ENCODE measurements around the gene IGDCC3.

The IGDCC3 gene

DNA sequence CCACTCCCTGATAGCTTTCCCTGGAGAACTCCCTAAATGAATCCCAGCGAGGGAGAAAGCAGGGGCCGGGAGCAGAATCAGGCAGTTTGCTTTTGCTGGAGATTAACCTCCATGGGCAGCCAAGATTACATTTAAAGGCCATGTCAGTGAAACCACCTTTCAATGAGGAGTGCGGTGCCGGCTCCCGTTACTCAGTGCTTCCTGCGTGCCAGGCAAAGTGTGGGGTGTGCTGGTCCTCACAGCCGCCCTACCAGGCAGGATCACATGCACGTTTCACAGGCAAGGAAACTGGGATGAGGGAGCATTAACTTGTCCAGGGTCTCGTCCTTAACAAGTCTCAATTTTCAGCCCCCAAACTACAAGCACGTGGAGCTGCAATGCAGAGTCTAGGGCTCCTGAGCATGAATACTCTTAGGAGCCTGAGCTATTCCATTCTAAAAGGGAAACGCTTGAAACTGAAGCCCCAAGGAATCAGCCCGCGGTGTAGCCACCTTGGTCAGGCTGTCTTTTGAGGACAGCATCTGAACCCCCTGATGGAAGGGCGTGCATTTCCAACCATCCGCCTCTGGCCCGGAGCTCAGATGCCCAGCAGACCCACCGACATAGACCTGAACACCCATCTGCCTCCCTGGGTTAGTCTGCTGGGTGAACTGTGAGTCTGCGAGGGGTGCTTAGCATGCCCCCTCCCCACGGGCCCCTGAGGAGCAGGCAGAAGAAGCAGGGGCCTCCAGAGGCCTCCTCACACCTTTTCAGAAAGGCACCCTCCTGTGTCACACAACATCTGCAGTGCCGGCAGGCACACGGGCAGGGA lies 5.6 kb downstream of the IGDCC3 start:
- H3K4me1 ChIP-seq (ENCODE audit: control insufficient read depth, insufficient read depth, low read length) = peaks cover 23% of the 10 kb centered on the region
- no peaks in the 10 kb centered on the region for H3K9me3 ChIP-seq (ENCODE audit: control insufficient read depth, insufficient read depth, low read length)
- peaks cover 3% of the 10 kb centered on the region; the same call in 1 of the 2 replicates for H3K36me3 ChIP-seq (ENCODE audit: control insufficient read depth, insufficient read depth, low read length)
- no peak overlapping the region for H3K27ac ChIP-seq (ENCODE audit: low read length)
- DNase-seq (ENCODE audit: low read depth, low spot score) = no peak
- no peak overlapping the region for H3K4me3 ChIP-seq (ENCODE audit: low read length)
- WGBS (ENCODE audit: insufficient coverage, insufficient read length) = no CpG with 5 or more reads among the region's 21 CpGs
- H3K27me3 ChIP-seq (ENCODE audit: control insufficient read depth, insufficient read depth, low read length) = no peaks in the 10 kb centered on the region; the same call in 1 of the 2 replicates

DNA sequence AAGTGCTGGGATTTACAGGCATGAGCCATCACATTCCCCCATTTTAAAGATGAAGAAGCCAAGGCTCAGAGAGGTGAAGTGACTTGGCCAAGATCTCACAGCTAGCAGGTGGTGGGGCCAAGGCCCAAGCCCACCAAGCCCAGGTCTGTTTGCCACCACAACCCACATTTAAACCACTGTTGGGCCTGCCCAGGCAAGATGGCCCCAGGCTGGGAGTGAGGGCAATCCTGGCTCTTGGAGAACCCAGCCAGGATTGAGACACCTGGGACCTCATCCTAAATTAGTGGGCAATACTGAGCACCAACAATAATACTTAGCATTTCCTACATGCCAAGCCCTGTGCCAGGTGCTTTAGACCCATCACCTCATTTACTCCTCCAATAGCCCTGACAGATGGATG lies 6.9 kb downstream of the IGDCC3 start:
- no peak for DNase-seq (ENCODE audit: low read depth, low spot score)
- Histone ChIP-seq H3K4me1 (ENCODE audit: control insufficient read depth, insufficient read depth, low read length) (peaks cover 22% of the 10 kb centered on the region), H3K27ac (ENCODE audit: low read length) (no peak overlapping the region), H3K36me3 (ENCODE audit: control insufficient read depth, insufficient read depth, low read length) (peaks cover 3% of the 10 kb centered on the region; the same call in 1 of the 2 replicates), H3K9me3 (ENCODE audit: control insufficient read depth, insufficient read depth, low read length) (no peaks in the 10 kb centered on the region), H3K27me3 (ENCODE audit: control insufficient read depth, insufficient read depth, low read length) (no peaks in the 10 kb centered on the region), H3K4me3 (ENCODE audit: low read length) (no peak overlapping the region)

DNA sequence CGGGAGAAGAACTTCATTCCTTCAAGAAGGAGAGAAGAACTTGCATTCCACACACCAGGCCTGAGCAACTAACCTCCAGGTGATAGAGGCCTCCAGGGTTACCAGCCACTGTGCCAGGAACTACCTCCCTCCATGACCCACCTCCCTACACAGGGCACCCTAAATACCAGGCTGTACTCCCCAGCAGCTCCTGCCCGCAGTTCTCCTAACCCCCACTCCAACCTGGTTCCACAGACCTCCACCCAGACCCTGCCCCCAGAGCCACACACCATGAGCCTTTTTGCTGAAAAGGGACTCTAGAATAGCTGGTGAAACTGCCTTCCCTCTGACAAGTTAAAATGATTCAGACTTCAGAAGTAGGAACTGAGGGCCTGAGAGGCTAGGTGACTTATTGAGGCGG lies 8.2 kb downstream of the IGDCC3 start:
- no peak overlapping the region for H3K4me3 ChIP-seq (ENCODE audit: low read length)
- no peaks in the 10 kb centered on the region for H3K36me3 ChIP-seq (ENCODE audit: control insufficient read depth, insufficient read depth, low read length)
- no peaks in the 10 kb centered on the region for H3K27me3 ChIP-seq (ENCODE audit: control insufficient read depth, insufficient read depth, low read length)
- no peak for DNase-seq (ENCODE audit: low read depth, low spot score)
- no CpG with 5 or more reads among the region's 3 CpGs for WGBS (ENCODE audit: insufficient coverage, insufficient read length)
- H3K9me3 ChIP-seq (ENCODE audit: control insufficient read depth, insufficient read depth, low read length) = no peaks in the 10 kb centered on the region
- peaks cover 18% of the 10 kb centered on the region for H3K4me1 ChIP-seq (ENCODE audit: control insufficient read depth, insufficient read depth, low read length)
- H3K27ac ChIP-seq (ENCODE audit: low read length) = no peak overlapping the region

DNA sequence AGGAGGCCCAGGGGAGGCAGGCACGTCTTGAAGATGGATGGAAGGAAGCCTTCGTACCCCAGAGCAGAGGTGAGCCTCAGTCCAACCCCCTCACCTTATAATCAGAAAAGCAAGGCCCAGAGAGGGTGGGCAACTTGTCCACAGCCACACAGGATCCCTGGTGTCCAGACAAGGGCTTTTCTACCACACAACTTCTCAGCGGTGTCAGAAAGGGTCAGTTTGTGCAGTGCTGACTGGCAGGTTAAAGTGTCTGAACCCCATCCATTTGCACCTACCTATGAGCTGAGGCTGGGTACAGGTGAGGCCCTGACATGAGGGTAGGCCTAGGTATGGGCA lies 8.6 kb downstream of the IGDCC3 start:
- peaks cover 20% of the 10 kb centered on the region for H3K4me1 ChIP-seq (ENCODE audit: control insufficient read depth, insufficient read depth, low read length)
- no peaks in the 10 kb centered on the region for H3K36me3 ChIP-seq (ENCODE audit: control insufficient read depth, insufficient read depth, low read length)
- no peak overlapping the region for H3K27ac ChIP-seq (ENCODE audit: low read length)
- H3K4me3 ChIP-seq (ENCODE audit: low read length) = no peak overlapping the region
- no CpG with 5 or more reads among the region's 3 CpGs for WGBS (ENCODE audit: insufficient coverage, insufficient read length)
- no peaks in the 10 kb centered on the region for H3K9me3 ChIP-seq (ENCODE audit: control insufficient read depth, insufficient read depth, low read length)
- H3K27me3 ChIP-seq (ENCODE audit: control insufficient read depth, insufficient read depth, low read length) = no peaks in the 10 kb centered on the region
- DNase-seq (ENCODE audit: low read depth, low spot score) = no peak

DNA sequence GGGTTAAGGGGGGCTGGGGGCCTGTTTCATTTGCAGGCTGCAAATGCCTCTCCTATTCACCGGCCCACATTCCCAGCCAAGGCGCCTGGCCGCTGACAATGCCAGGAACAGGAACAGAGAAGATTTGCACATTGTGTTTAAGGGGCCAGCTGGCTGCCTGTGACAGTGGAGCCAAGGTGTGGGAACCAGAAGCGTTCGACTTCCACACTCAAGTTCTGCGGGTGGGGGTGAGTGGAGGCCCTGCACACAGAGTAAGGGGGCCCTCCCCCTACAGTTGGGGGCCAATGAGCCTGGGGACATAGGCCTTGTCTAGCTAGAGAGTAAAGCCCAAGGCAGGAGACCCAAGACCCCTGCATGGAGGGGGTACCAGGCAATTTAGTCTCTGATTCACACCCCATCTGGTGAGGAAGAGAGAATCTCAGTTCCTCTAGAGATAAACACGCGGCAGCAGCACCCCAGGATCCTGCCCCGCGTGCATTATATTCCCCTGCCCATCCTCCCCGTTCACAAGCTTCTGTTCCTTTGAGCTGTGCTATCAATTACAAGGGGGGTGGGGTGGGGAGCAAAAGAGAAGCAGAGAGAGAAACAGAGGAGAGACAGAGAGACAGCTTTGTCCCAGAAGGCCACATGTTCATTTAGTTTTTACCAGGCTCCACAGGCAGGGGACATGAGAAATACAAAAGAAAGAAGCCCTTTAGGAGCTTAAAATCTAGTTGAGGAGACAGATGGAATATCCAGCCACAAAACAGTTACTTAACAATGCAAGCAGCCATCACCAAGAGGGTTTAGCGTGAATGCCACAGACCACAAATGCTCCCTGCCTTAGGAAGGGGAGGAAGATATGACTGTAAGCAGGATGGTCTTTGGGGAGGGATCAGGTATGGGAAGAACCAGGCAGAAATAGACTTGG lies 9.2 kb downstream of the IGDCC3 start:
- no CpG with 5 or more reads among the region's 12 CpGs for WGBS (ENCODE audit: insufficient coverage, insufficient read length)
- Histone ChIP-seq H3K4me1 (ENCODE audit: control insufficient read depth, insufficient read depth, low read length) (peaks cover 23% of the 10 kb centered on the region), H3K27ac (ENCODE audit: low read length) (no peak overlapping the region)

DNA sequence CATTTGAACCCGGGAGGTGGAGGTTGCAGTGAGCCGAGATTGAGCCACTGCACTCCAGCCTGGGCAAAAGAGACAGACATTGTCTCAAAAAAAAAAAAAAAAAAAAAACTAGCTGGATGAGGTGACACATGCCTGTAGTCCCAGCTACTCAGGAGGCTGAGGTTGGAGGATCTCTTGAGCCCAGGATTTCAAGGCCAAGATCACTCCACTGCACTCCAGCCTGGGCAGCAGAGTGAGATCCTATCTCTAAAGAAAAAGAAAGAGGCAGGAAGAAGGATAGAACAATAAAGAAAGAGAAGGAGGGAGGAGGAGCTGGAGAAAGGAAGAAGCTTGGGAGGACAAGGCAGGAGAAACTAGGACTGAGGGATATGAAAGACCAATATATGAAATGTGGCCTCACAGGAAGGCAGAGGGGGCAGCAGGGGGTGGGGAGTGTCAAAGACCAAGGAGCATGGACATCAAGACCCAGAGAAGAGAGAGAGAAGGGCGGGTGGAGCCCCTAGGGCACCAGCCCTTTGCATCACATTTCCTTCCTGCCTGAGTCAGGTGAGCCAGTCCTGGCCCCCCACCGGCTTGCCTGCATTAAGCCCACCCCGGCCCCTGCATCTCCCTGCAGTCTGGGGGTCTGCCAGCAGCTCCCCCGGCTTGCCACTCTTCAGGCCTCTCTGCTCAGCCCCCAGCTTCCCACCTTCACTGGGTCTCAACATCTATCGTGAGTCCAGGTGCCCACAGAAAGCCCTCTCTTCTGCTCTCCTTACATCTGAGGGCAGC lies 11.5 kb downstream of the IGDCC3 start:
- Histone ChIP-seq H3K27ac (ENCODE audit: low read length) (no peak overlapping the region), H3K36me3 (ENCODE audit: control insufficient read depth, insufficient read depth, low read length) (no peaks in the 10 kb centered on the region), H3K4me1 (ENCODE audit: control insufficient read depth, insufficient read depth, low read length) (peaks cover 27% of the 10 kb centered on the region), H3K9me3 (ENCODE audit: control insufficient read depth, insufficient read depth, low read length) (no peaks in the 10 kb centered on the region), H3K4me3 (ENCODE audit: low read length) (no peak overlapping the region), H3K27me3 (ENCODE audit: control insufficient read depth, insufficient read depth, low read length) (no peaks in the 10 kb centered on the region)
- WGBS (ENCODE audit: insufficient coverage, insufficient read length) = no CpG with 5 or more reads among the region's 7 CpGs
- DNase-seq (ENCODE audit: low read depth, low spot score) = no peak

More for the DNA sequence above, 9.2 kb downstream of the IGDCC3 start:
- Histone ChIP-seq H3K9me3 (ENCODE audit: control insufficient read depth, insufficient read depth, low read length) (no peaks in the 10 kb centered on the region), H3K4me3 (ENCODE audit: low read length) (no peak overlapping the region), H3K27me3 (ENCODE audit: control insufficient read depth, insufficient read depth, low read length) (no peaks in the 10 kb centered on the region), H3K36me3 (ENCODE audit: control insufficient read depth, insufficient read depth, low read length) (no peaks in the 10 kb centered on the region)
- DNase-seq (ENCODE audit: low read depth, low spot score) = no peak

DNA sequence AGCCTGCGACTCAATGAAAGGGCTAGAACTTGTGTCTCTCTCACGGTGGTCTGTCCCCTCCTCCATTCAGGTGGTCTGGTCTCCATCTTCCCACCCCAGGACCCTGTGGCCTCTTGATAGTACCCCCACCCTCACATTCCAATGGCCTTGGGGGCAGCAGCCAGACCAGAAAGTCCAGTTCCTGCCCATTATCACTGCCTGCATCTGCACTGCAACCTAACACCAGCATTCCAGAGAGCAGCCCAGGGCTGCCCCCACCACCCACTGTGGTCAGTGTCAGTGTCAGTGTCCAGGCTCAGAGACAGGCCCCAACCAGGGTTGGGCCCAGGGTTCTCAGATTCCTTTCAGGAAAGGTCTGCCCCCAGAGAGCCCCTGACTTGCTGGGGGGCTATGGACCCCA lies 12.6 kb downstream of the IGDCC3 start:
- no peak overlapping the region for H3K4me3 ChIP-seq (ENCODE audit: low read length)
- no peaks in the 10 kb centered on the region for H3K27me3 ChIP-seq (ENCODE audit: control insufficient read depth, insufficient read depth, low read length)
- H3K4me1 ChIP-seq (ENCODE audit: control insufficient read depth, insufficient read depth, low read length) = peaks cover 27% of the 10 kb centered on the region
- DNase-seq (ENCODE audit: low read depth, low spot score) = no peak
- H3K9me3 ChIP-seq (ENCODE audit: control insufficient read depth, insufficient read depth, low read length) = no peaks in the 10 kb centered on the region
- no peak overlapping the region for H3K27ac ChIP-seq (ENCODE audit: low read length)
- no CpG with 5 or more reads among the region's 2 CpGs for WGBS (ENCODE audit: insufficient coverage, insufficient read length)
- no peaks in the 10 kb centered on the region for H3K36me3 ChIP-seq (ENCODE audit: control insufficient read depth, insufficient read depth, low read length)

DNA sequence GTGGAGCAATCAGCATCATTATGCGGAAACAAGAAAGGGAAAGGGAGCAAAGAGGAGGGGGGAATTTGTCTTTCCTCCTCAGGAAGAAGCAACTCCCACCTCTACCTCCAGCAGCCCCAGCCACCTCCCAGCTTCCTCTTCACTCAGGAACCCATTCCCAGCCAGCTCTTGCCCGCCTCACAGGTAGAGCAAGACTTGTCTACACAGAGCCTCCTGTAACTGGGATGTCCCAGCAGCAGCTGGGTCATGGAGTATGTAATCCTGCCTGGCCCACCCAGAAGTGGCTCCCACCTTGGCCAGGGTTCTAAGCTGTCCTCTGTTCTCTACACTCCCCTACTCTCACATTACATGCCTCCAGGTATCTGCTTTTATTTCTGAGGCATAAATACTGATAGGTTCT lies 14.0 kb downstream of the IGDCC3 start:
- no CpG with 5 or more reads among the region's 2 CpGs for WGBS (ENCODE audit: insufficient coverage, insufficient read length)
- Histone ChIP-seq H3K4me3 (ENCODE audit: low read length) (no peak overlapping the region), H3K36me3 (ENCODE audit: control insufficient read depth, insufficient read depth, low read length) (no peaks in the 10 kb centered on the region), H3K27me3 (ENCODE audit: control insufficient read depth, insufficient read depth, low read length) (no peaks in the 10 kb centered on the region), H3K9me3 (ENCODE audit: control insufficient read depth, insufficient read depth, low read length) (no peaks in the 10 kb centered on the region), H3K27ac (ENCODE audit: low read length) (no peak overlapping the region), H3K4me1 (ENCODE audit: control insufficient read depth, insufficient read depth, low read length) (peaks cover 18% of the 10 kb centered on the region)
- no peak for DNase-seq (ENCODE audit: low read depth, low spot score)

DNA sequence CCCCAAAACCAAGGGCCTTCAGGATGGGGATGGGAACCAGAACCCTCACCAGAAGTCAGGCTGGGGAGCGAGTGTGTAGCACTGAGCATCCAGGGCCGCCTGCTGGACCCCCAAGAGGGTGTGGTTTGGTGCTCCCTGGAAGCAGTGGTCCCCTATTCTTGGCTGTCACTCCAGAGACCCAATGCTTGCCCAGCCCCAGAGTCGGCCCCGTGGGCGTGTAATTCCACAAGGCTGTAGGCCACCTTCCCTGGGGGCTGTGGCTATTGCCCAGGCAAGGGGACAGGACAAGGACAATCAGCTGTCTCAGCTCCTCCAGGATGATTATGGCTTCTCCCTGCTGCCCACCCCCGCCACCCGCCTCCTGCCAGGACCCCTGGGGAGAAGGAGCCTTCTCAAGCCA lies 14.5 kb downstream of the IGDCC3 start:
- H3K36me3 ChIP-seq (ENCODE audit: control insufficient read depth, insufficient read depth, low read length) = no peaks in the 10 kb centered on the region
- no peak overlapping the region for H3K27ac ChIP-seq (ENCODE audit: low read length)
- no peak overlapping the region for H3K4me3 ChIP-seq (ENCODE audit: low read length)
- no peak for DNase-seq (ENCODE audit: low read depth, low spot score)
- H3K4me1 ChIP-seq (ENCODE audit: control insufficient read depth, insufficient read depth, low read length) = peaks cover 15% of the 10 kb centered on the region
- no peaks in the 10 kb centered on the region for H3K27me3 ChIP-seq (ENCODE audit: control insufficient read depth, insufficient read depth, low read length)
- no CpG with 5 or more reads among the region's 7 CpGs for WGBS (ENCODE audit: insufficient coverage, insufficient read length)
- no peaks in the 10 kb centered on the region for H3K9me3 ChIP-seq (ENCODE audit: control insufficient read depth, insufficient read depth, low read length)

DNA sequence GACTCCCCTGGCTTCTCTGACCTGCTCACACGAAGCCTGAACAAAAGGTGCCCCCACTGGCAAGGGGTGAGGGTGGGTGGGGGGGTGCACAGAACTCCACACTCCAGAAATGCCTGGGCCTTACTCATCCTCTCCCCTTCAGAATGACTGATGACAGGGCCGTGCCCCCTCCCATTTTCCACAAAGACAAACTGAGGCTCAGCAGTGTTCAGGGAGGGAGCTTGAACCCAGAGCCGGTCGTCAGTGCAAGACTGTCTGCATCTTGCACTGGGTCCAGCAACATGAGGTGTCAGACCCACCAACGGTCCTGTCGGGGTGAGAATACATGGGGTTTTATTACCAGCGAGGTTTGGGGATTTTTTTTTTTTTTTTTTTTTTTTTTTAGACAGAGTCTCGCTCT lies 15.3 kb downstream of the IGDCC3 start:
- Histone ChIP-seq H3K27me3 (ENCODE audit: control insufficient read depth, insufficient read depth, low read length) (no peaks in the 10 kb centered on the region), H3K4me3 (ENCODE audit: low read length) (no peak overlapping the region), H3K4me1 (ENCODE audit: control insufficient read depth, insufficient read depth, low read length) (peaks cover 12% of the 10 kb centered on the region), H3K36me3 (ENCODE audit: control insufficient read depth, insufficient read depth, low read length) (no peaks in the 10 kb centered on the region), H3K9me3 (ENCODE audit: control insufficient read depth, insufficient read depth, low read length) (no peaks in the 10 kb centered on the region), H3K27ac (ENCODE audit: low read length) (no peak overlapping the region)
- DNase-seq (ENCODE audit: low read depth, low spot score) = no peak
- WGBS (ENCODE audit: insufficient coverage, insufficient read length) = no CpG with 5 or more reads among the region's 8 CpGs
